ENCODE measurements around the gene AADACL4. TPM values are rescaled to one million over a fixed set of nuclear protein-coding genes. Genes with fewer than 3 reads are reported as not detected.

Gene AADACL4
- total and polyA plus RNA-seq, 9 of the 15 experiments (the other 6 are each of a cell fraction or from before 2014, with no cell fraction given) = not detected

- TF ChIP-seq ESRRB (CRISPR knock-in tag; IDR thresholded peaks at IDR 0.05; ENCODE audit: borderline replicate concordance) = no peak
- no peak for TF ChIP-seq CEBPG (CRISPR knock-in tag; IDR thresholded peaks at IDR 0.05)
- 0 out of 4 replicates have a peak, but pooled peaks of 1 of the 2 experiments have one; percentile 37 for TF ChIP-seq CEBPG (tag; conservative IDR thresholded peaks at IDR 0.05 in 1 of 2, IDR thresholded peaks at IDR 0.05 in 1 of 2)
- TF ChIP-seq SLC30A9 (CRISPR knock-in tag; IDR thresholded peaks at IDR 0.05) = no peak
- TF ChIP-seq TAF15 (IDR thresholded peaks at IDR 0.05; ENCODE audit: low read depth, low read length) = no peak
- no peak for TF ChIP-seq SMAD1 (IDR thresholded peaks at IDR 0.05; ENCODE audit: low read depth, low read length, partially characterized antibody)
- no peak for TF ChIP-seq MTA3 (IDR thresholded peaks at IDR 0.05; ENCODE audit: borderline replicate concordance)
- TF ChIP-seq ZNF583 (CRISPR knock-in tag; IDR thresholded peaks at IDR 0.05) = no peak
- TF ChIP-seq ETV5 (CRISPR knock-in tag; IDR thresholded peaks at IDR 0.05; ENCODE audit: low read depth) = no peak; the same call in 1 of the 2 replicates
- no peak for TF ChIP-seq EHMT2 (IDR thresholded peaks at IDR 0.05)
- no peak for TF ChIP-seq KAT8 (IDR thresholded peaks at IDR 0.05; ENCODE audit: low read depth)
- TF ChIP-seq HDGF (IDR thresholded peaks at IDR 0.05) = no peak
- TF ChIP-seq POLR2A (conservative IDR thresholded peaks at IDR 0.05) = no peak
- no peak for TF ChIP-seq PHB2 (IDR thresholded peaks at IDR 0.05; ENCODE audit: low read depth)
- no peak for TF ChIP-seq HNRNPL (IDR thresholded peaks at IDR 0.05; ENCODE audit: low read depth, low read length)
- no peak for TF ChIP-seq HMG20B (CRISPR knock-in tag; IDR thresholded peaks at IDR 0.05)
- TF ChIP-seq ZSCAN32 (CRISPR knock-in tag; IDR thresholded peaks at IDR 0.05) = no peak
- TF ChIP-seq RBM34 (IDR thresholded peaks at IDR 0.05; ENCODE audit: borderline replicate concordance, insufficient read depth, low read length) = no peak
- TF ChIP-seq, protein P1, sequence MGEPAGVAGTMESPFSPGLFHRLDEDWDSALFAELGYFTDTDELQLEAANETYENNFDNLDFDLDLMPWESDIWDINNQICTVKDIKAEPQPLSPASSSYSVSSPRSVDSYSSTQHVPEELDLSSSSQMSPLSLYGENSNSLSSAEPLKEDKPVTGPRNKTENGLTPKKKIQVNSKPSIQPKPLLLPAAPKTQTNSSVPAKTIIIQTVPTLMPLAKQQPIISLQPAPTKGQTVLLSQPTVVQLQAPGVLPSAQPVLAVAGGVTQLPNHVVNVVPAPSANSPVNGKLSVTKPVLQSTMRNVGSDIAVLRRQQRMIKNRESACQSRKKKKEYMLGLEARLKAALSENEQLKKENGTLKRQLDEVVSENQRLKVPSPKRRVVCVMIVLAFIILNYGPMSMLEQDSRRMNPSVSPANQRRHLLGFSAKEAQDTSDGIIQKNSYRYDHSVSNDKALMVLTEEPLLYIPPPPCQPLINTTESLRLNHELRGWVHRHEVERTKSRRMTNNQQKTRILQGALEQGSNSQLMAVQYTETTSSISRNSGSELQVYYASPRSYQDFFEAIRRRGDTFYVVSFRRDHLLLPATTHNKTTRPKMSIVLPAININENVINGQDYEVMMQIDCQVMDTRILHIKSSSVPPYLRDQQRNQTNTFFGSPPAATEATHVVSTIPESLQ (CRISPR knock-in tag; IDR thresholded peaks at IDR 0.05) = no peak
- no peak for TF ChIP-seq HDAC3 (IDR thresholded peaks at IDR 0.05; ENCODE audit: borderline replicate concordance, partially characterized antibody)
- TF ChIP-seq, protein P2, sequence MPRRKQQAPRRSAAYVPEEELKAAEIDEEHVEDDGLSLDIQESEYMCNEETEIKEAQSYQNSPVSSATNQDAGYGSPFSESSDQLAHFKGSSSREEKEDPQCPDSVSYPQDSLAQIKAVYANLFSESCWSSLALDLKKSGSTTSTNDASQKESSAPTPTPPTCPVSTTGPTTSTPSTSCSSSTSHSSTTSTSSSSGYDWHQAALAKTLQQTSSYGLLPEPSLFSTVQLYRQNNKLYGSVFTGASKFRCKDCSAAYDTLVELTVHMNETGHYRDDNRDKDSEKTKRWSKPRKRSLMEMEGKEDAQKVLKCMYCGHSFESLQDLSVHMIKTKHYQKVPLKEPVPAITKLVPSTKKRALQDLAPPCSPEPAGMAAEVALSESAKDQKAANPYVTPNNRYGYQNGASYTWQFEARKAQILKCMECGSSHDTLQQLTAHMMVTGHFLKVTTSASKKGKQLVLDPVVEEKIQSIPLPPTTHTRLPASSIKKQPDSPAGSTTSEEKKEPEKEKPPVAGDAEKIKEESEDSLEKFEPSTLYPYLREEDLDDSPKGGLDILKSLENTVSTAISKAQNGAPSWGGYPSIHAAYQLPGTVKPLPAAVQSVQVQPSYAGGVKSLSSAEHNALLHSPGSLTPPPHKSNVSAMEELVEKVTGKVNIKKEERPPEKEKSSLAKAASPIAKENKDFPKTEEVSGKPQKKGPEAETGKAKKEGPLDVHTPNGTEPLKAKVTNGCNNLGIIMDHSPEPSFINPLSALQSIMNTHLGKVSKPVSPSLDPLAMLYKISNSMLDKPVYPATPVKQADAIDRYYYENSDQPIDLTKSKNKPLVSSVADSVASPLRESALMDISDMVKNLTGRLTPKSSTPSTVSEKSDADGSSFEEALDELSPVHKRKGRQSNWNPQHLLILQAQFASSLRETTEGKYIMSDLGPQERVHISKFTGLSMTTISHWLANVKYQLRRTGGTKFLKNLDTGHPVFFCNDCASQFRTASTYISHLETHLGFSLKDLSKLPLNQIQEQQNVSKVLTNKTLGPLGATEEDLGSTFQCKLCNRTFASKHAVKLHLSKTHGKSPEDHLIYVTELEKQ (CRISPR knock-in tag; IDR thresholded peaks at IDR 0.05) = no peak
- TF ChIP-seq ZNF239 (CRISPR knock-in tag; IDR thresholded peaks at IDR 0.05) = no peak
- no peak for TF ChIP-seq SRSF1 (IDR thresholded peaks at IDR 0.05; ENCODE audit: low read depth, low read length)
- TF ChIP-seq, protein P3, sequence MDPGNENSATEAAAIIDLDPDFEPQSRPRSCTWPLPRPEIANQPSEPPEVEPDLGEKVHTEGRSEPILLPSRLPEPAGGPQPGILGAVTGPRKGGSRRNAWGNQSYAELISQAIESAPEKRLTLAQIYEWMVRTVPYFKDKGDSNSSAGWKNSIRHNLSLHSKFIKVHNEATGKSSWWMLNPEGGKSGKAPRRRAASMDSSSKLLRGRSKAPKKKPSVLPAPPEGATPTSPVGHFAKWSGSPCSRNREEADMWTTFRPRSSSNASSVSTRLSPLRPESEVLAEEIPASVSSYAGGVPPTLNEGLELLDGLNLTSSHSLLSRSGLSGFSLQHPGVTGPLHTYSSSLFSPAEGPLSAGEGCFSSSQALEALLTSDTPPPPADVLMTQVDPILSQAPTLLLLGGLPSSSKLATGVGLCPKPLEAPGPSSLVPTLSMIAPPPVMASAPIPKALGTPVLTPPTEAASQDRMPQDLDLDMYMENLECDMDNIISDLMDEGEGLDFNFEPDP (CRISPR knock-in tag; IDR thresholded peaks at IDR 0.05) = no peak
- TF ChIP-seq ZNF644 (tag; IDR thresholded peaks at IDR 0.05; ENCODE audit: low read depth) = no peak
These were observed 23.9 kb upstream of the AADACL4 start (continued) for GRCh38 chr1:12619792-12620487.

Data from K562 (cell line).